MCF 10A (cell line): ENCODE results near the gene RABIF. TPM values are rescaled to one million over a fixed set of nuclear protein-coding genes. Genes with fewer than 3 reads are reported as not detected.

Experiments
- BruUV-seq: library from RNA; stranded (reverse); fragments of 400-500 nt; replicated peaks from 2 replicates; lab custom pipeline; 2021; lab: Mats Ljungman, UMichigan
- CTCF ChIA-PET: fragments of 300-600 bp; sonication (Branson Sonifier 250); formaldehyde crosslinking; extraction: SDS; loops from one replicate; lab custom pipeline; 2021; ENCODE audit warnings: antibody characterized with exemption, inconsistent platforms; lab: Yijun Ruan, JAX
- POLR2A ChIA-PET: fragments of 300-600, 350-650 bp; sonication (Branson Sonifier 250); formaldehyde crosslinking; extraction: SDS; loops from one replicate; lab custom pipeline; 2020; ENCODE audit warnings: antibody characterized with exemption, inconsistent platforms; lab: Yijun Ruan, JAX
- DNase-seq: peaks from one replicate; pipeline ENCODE4 v3.0.0-alpha.2; 2018; ENCODE audit not compliant: unreplicated experiment
- H3K27ac Mint-ChIP-seq: one replicate; pipeline ENCODE4 v1.8.0; 2022; ENCODE audit warnings: mild to moderate bottlenecking, low read depth, mixed read lengths; ENCODE audit not compliant: unreplicated experiment
- H3K27me3 Mint-ChIP-seq: one replicate; pipeline ENCODE4 v1.8.0; 2022; ENCODE audit warnings: mixed read lengths; ENCODE audit not compliant: insufficient read depth, unreplicated experiment
- H3K36me3 Mint-ChIP-seq: one replicate; pipeline ENCODE4 v1.8.0; 2022; ENCODE audit warnings: mild to moderate bottlenecking, moderate library complexity, mixed read lengths; ENCODE audit not compliant: insufficient read depth, unreplicated experiment
- H3K4me1 Mint-ChIP-seq: one replicate; pipeline ENCODE4 v1.8.0; 2022; ENCODE audit warnings: mixed read lengths; ENCODE audit not compliant: insufficient read depth, unreplicated experiment
- H3K4me3 Mint-ChIP-seq: one replicate; pipeline ENCODE4 v1.8.0; 2022; ENCODE audit warnings: mild to moderate bottlenecking, moderate library complexity, mixed read lengths; ENCODE audit not compliant: unreplicated experiment
- H3K9me3 Mint-ChIP-seq: one replicate; pipeline ENCODE4 v1.8.0; 2022; ENCODE audit warnings: mixed read lengths; ENCODE audit not compliant: unreplicated experiment
- intact Hi-C: fragments of 100-400 bp; cut with micrococcal nuclease; formaldehyde crosslinking; loops from 2 replicates; pipeline ENCODE4 v1.14.1; 2022
- total RNA-seq: library from RNA; stranded (reverse); gene quantifications from 2 replicates; pipeline ENCODE4 v1.2.3, GENCODE V29; 2022
- TF ChIP-seq, protein P1 (sequence below): fragments of 200-600 bp; IDR thresholded peaks from one replicate; pipeline ENCODE4 v1.8.0; 2022; ENCODE audit warnings: antibody characterized with exemption, mild to moderate bottlenecking; ENCODE audit not compliant: unreplicated experiment

The RABIF gene
- total RNA-seq, 1 experiment from 2014 or later: 13.5 TPM

DNA sequence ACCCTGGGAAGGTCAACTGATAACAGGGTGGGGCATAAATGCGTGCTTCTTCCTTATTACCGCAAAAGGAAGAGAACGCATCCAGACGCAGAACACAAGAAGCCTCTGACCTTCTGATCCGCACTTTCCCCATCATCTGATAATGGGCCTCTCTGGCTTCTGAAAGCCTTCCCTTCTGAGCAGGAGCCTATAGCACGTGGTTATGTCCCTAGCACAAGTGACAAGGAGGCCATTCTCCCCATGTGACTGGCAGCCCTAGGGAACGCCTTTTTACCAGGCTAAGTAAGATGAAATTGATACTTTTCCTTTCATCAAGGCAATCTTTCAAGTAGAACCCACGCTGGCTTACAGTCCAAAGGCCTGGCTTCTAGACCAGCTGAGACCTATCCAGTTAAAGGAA, 34.2 kb downstream of the RABIF start:
- no peaks in the 10 kb centered on the region for H3K9me3 Mint-ChIP-seq
- no peaks in the 10 kb centered on the region for H3K4me1 Mint-ChIP-seq
- CTCF ChIA-PET: interaction anchor here (0.7 to 1.0 kb wide), 2 partner anchors 9 to 135 kb away, joined by 3 to 4 read pairs; no protein-coding TSS in a partner anchor
- H3K36me3 Mint-ChIP-seq: no peaks in the 10 kb centered on the region
- intact Hi-C loops: loop anchor here (5.0 kb wide), 1 partner anchor 87 kb away; no protein-coding TSS in a partner anchor
- POLR2A ChIA-PET: interaction anchor here (0.9 to 1.3 kb wide), 2 partner anchors 11 to 44 kb away, joined by 3 to 5 read pairs; partner anchors contain the start of gene PCAT6
- no peaks in the 10 kb centered on the region for H3K27me3 Mint-ChIP-seq
- DNase-seq: no peak
- H3K4me3 Mint-ChIP-seq: no peak overlapping the region
- no TSS peak for BruUV-seq
- TF ChIP-seq, protein P1, sequence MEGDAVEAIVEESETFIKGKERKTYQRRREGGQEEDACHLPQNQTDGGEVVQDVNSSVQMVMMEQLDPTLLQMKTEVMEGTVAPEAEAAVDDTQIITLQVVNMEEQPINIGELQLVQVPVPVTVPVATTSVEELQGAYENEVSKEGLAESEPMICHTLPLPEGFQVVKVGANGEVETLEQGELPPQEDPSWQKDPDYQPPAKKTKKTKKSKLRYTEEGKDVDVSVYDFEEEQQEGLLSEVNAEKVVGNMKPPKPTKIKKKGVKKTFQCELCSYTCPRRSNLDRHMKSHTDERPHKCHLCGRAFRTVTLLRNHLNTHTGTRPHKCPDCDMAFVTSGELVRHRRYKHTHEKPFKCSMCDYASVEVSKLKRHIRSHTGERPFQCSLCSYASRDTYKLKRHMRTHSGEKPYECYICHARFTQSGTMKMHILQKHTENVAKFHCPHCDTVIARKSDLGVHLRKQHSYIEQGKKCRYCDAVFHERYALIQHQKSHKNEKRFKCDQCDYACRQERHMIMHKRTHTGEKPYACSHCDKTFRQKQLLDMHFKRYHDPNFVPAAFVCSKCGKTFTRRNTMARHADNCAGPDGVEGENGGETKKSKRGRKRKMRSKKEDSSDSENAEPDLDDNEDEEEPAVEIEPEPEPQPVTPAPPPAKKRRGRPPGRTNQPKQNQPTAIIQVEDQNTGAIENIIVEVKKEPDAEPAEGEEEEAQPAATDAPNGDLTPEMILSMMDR: no peak
- no peak overlapping the region for H3K27ac Mint-ChIP-seq

DNA sequence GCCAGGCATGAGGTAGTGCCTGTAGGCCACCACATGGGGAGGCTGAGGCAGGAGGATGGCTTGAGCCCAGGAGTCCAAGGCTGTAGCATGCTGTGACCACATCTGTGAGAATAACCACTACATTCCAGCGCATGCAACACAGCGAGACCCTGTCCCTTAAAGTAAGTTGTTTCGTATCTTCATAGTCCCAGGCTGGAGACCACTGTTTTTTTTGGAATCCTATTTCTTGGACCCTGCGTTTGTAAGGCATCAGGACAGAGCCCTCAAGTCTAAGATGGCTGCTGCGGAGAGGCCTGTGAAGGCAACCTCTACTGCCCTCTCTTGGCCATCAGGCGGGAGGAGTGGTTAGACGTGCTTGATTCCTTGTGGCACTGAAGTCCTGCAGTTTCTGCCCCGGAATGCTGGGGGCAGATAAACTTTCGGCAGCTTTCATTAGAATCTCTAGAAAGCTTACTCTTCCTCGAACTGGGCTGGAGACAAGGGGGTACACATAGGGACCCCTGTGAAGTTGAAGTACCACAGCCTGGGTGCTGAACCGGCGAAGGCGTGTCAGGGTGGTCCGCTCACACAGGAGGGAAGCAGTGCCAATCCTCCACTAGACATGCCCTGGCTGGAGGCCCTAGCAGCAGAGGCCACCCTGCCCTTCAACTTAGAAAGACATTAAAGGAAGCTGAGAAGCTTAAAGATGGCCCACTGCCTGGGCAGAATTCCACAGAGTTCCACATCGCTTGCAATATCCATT, 36.6 kb downstream of the RABIF start:
- TF ChIP-seq, protein P1: peak; percentile 87
- DNase-seq: peak; percentile 88
- no peaks in the 10 kb centered on the region for H3K4me1 Mint-ChIP-seq
- no peaks in the 10 kb centered on the region for H3K9me3 Mint-ChIP-seq
- H3K27me3 Mint-ChIP-seq: no peaks in the 10 kb centered on the region
- ChIA-PET POLR2A (interaction anchor here (1.0 to 1.6 kb wide), 2 partner anchors 9 to 42 kb away, joined by 3 to 6 read pairs; partner anchors contain the start of gene PCAT6), CTCF (interaction anchor here (0.8 to 1.9 kb wide), 14 partner anchors 8 to 141 kb away, joined by 3 to 13 read pairs (median 4); no protein-coding TSS in a partner anchor)
- H3K4me3 Mint-ChIP-seq: no peak overlapping the region
- no peaks in the 10 kb centered on the region for H3K36me3 Mint-ChIP-seq
- no peak overlapping the region for H3K27ac Mint-ChIP-seq
- intact Hi-C loops: loop anchor here (1.0 to 5.0 kb wide), 3 partner anchors 85 to 147 kb away; no protein-coding TSS in a partner anchor
- no TSS peak for BruUV-seq

- intact Hi-C loops: loop anchor here (5.0 kb wide), 1 partner anchor 83 kb away; no protein-coding TSS in a partner anchor
- POLR2A ChIA-PET: interaction anchor here (1.2 kb wide), 1 partner anchor 10 kb away, joined by 4 read pairs; no protein-coding TSS in a partner anchor
These were observed 38.2 kb downstream of the RABIF start for GRCh38 chr1:202850593-202851362.

More at GRCh38 chr1:202850593-202851362, 38.2 kb downstream of the RABIF start:
- H3K9me3 Mint-ChIP-seq: no peaks in the 10 kb centered on the region
- H3K27ac Mint-ChIP-seq: no peak overlapping the region
- no peak for DNase-seq
- H3K4me1 Mint-ChIP-seq: no peaks in the 10 kb centered on the region
- BruUV-seq: no TSS peak
- H3K27me3 Mint-ChIP-seq: no peaks in the 10 kb centered on the region
- H3K36me3 Mint-ChIP-seq: no peaks in the 10 kb centered on the region
- TF ChIP-seq, protein P1: no peak
- H3K4me3 Mint-ChIP-seq: no peak overlapping the region
- CTCF ChIA-PET: interaction anchor here (0.7 to 1.8 kb wide), 7 partner anchors 9 to 59 kb away, joined by 3 to 13 read pairs (median 4); no protein-coding TSS in a partner anchor
